Measurements from ENCODE around the gene TSFM. TPM values are rescaled to one million over a fixed set of nuclear protein-coding genes. Genes with fewer than 3 reads are reported as not detected.

TSFM gene
- total RNA-seq, 1 experiment from 2014 or later = 53.2 TPM

DNA sequence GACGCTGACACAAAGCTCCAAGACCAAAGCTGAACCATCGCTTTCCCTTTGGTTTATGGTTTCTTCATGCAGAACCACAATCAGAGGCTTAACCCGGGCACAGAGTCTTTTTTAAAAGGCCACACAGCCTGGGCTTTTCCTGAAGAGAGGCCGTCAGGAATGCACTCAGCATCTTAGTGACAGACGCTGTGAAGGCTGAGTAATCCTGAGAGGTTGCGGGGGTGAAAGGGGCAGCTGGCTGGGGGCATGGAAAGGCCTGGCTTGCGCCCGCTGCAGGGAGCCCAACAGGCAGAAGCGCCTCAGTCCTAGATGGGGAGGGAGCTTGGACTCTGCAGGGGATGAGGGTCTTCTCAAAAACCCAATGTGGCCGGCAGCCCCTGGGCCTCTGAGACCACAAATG is 50.4 kb downstream of the TSFM start:
- ATAC-seq = no peak
- H3K79me2 ChIP-seq (ENCODE audit: insufficient read depth, low read length) = peaks cover 69% of the 10 kb centered on the region
- H3K36me3 ChIP-seq (ENCODE audit: control insufficient read depth in 1 of 2, insufficient read depth in 2 of 2, low read length in 2 of 2) = peaks cover 8 to 9% of the 10 kb centered on the region in 2 experiments; a peak in 2 of 4 replicates
- no peaks in the 10 kb centered on the region for H3K9me3 ChIP-seq (ENCODE audit: control insufficient read depth in 1 of 2, insufficient read depth in 1 of 2, low read depth in 1 of 2, low read length in 2 of 2)
- H3K4me1 ChIP-seq (ENCODE audit: control insufficient read depth in 1 of 2, insufficient read depth in 2 of 2, low read length in 2 of 2) = peaks cover 5 to 17% of the 10 kb centered on the region in 2 experiments; a peak in 3 of 4 replicates
- no peaks in the 10 kb centered on the region for H3K9me2 ChIP-seq (ENCODE audit: insufficient read depth)
- H3K27me3 ChIP-seq (ENCODE audit: insufficient read depth, low read length) = no peaks in the 10 kb centered on the region
- no TSS peak for BruUV-seq (replicated peaks)
- no peak overlapping the region for H3K4me3 ChIP-seq (replicated peaks in 1 of 2; ENCODE audit: low read depth in 1 of 2, low read length in 2 of 2)
- intact Hi-C loops (cut with micrococcal nuclease) = no loop called here
- CTCF ChIA-PET = interaction anchor here (0.7 to 1.3 kb wide), 3 partner anchors 17 to 1826 kb away, joined by 3 read pairs; no protein-coding TSS in a partner anchor
- H3K9ac ChIP-seq (ENCODE audit: low read length) = no peak overlapping the region
- no peak for TF ChIP-seq TCF7L2 (IDR thresholded peaks at IDR 0.05; ENCODE audit: borderline replicate concordance, extremely low read depth, insufficient read depth, insufficient read length)
- TF ChIP-seq POLR2AphosphoS5 (IDR thresholded peaks at IDR 0.05; ENCODE audit: low read depth, low read length) = no peak
- no peak for TF ChIP-seq ZFX (IDR thresholded peaks at IDR 0.05)
- no peak for TF ChIP-seq CBX3 (IDR thresholded peaks at IDR 0.05; ENCODE audit: low read depth)
- no peak for TF ChIP-seq ZNF274 (IDR thresholded peaks at IDR 0.05; ENCODE audit: low read depth, low read length)
- TF ChIP-seq EZH2phosphoT487 (IDR thresholded peaks at IDR 0.05; ENCODE audit: borderline replicate concordance) = no peak
- no peak for TF ChIP-seq YY1 (IDR thresholded peaks at IDR 0.05; ENCODE audit: extremely low read depth, insufficient replicate concordance, low read depth, low read length)
- TF ChIP-seq FOSL1 (IDR thresholded peaks at IDR 0.05; ENCODE audit: low read depth) = no peak
- no peak for TF ChIP-seq RAD21 (IDR thresholded peaks at IDR 0.05; ENCODE audit: low read depth)
- TF ChIP-seq, protein P1, sequence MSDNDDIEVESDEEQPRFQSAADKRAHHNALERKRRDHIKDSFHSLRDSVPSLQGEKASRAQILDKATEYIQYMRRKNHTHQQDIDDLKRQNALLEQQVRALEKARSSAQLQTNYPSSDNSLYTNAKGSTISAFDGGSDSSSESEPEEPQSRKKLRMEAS (IDR thresholded peaks at IDR 0.05) = no peak
- TF ChIP-seq, protein P2, sequence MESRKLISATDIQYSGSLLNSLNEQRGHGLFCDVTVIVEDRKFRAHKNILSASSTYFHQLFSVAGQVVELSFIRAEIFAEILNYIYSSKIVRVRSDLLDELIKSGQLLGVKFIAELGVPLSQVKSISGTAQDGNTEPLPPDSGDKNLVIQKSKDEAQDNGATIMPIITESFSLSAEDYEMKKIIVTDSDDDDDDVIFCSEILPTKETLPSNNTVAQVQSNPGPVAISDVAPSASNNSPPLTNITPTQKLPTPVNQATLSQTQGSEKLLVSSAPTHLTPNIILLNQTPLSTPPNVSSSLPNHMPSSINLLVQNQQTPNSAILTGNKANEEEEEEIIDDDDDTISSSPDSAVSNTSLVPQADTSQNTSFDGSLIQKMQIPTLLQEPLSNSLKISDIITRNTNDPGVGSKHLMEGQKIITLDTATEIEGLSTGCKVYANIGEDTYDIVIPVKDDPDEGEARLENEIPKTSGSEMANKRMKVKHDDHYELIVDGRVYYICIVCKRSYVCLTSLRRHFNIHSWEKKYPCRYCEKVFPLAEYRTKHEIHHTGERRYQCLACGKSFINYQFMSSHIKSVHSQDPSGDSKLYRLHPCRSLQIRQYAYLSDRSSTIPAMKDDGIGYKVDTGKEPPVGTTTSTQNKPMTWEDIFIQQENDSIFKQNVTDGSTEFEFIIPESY (IDR thresholded peaks at IDR 0.05; ENCODE audit: extremely low read depth, insufficient replicate concordance, low read length) = no peak
- no peak for TF ChIP-seq EGR1 (IDR thresholded peaks at IDR 0.05; ENCODE audit: low read depth)
- no peak for TF ChIP-seq SIN3A (IDR thresholded peaks at IDR 0.05; ENCODE audit: low read depth)
- no peak for TF ChIP-seq EZH2 (IDR thresholded peaks at IDR 0.05)
- TF ChIP-seq, protein P3, sequence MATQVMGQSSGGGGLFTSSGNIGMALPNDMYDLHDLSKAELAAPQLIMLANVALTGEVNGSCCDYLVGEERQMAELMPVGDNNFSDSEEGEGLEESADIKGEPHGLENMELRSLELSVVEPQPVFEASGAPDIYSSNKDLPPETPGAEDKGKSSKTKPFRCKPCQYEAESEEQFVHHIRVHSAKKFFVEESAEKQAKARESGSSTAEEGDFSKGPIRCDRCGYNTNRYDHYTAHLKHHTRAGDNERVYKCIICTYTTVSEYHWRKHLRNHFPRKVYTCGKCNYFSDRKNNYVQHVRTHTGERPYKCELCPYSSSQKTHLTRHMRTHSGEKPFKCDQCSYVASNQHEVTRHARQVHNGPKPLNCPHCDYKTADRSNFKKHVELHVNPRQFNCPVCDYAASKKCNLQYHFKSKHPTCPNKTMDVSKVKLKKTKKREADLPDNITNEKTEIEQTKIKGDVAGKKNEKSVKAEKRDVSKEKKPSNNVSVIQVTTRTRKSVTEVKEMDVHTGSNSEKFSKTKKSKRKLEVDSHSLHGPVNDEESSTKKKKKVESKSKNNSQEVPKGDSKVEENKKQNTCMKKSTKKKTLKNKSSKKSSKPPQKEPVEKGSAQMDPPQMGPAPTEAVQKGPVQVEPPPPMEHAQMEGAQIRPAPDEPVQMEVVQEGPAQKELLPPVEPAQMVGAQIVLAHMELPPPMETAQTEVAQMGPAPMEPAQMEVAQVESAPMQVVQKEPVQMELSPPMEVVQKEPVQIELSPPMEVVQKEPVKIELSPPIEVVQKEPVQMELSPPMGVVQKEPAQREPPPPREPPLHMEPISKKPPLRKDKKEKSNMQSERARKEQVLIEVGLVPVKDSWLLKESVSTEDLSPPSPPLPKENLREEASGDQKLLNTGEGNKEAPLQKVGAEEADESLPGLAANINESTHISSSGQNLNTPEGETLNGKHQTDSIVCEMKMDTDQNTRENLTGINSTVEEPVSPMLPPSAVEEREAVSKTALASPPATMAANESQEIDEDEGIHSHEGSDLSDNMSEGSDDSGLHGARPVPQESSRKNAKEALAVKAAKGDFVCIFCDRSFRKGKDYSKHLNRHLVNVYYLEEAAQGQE (IDR thresholded peaks at IDR 0.05; ENCODE audit: low read depth) = no peak
- no peak for TF ChIP-seq ELF1 (IDR thresholded peaks at IDR 0.05; ENCODE audit: borderline replicate concordance, low read depth)
- TF ChIP-seq, protein P4, sequence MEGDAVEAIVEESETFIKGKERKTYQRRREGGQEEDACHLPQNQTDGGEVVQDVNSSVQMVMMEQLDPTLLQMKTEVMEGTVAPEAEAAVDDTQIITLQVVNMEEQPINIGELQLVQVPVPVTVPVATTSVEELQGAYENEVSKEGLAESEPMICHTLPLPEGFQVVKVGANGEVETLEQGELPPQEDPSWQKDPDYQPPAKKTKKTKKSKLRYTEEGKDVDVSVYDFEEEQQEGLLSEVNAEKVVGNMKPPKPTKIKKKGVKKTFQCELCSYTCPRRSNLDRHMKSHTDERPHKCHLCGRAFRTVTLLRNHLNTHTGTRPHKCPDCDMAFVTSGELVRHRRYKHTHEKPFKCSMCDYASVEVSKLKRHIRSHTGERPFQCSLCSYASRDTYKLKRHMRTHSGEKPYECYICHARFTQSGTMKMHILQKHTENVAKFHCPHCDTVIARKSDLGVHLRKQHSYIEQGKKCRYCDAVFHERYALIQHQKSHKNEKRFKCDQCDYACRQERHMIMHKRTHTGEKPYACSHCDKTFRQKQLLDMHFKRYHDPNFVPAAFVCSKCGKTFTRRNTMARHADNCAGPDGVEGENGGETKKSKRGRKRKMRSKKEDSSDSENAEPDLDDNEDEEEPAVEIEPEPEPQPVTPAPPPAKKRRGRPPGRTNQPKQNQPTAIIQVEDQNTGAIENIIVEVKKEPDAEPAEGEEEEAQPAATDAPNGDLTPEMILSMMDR (IDR thresholded peaks at IDR 0.05 in 2 of 3, conservative IDR thresholded peaks at IDR 0.05 in 1 of 3; ENCODE audit: borderline replicate concordance in 1 of 3, insufficient read depth in 1 of 3, low read depth in 2 of 3, low read length in 2 of 3) = no peak
- no peaks in the 10 kb centered on the region for H4K20me1 ChIP-seq (ENCODE audit: insufficient read depth)
- H3K27ac ChIP-seq (ENCODE audit: low read depth, low read length) = no peak overlapping the region
- no peak for DNase-seq (ENCODE audit: low read depth, low spot score)
- no peak overlapping the region for H3K4me2 ChIP-seq (ENCODE audit: low read length)
- H2AFZ ChIP-seq (ENCODE audit: low read depth, low read length, poor library complexity, severe bottlenecking) = no peak overlapping the region
- POLR2A ChIA-PET = interaction anchor here (0.7 kb wide), 1 partner anchor 98 kb away, joined by 3 read pairs; no protein-coding TSS in a partner anchor
- RAD21 ChIA-PET (ENCODE audit: low non-redundant PET in 1 of 2, low total read pairs in 2 of 2, uncharacterized antibody in 2 of 2, unreplicated experiment in 2 of 2) = no interaction called here
